Subcutaneous abdominal adipose tissue (tissue), 5 donors: ENCODE results near the gene GOLGA3.

Experiments used
- H3K27ac ChIP-seq: one replicate; pipeline ENCODE4 v1.7.0; 2013; ENCODE audit warnings: low read depth, mild to moderate bottlenecking, inconsistent platforms, low read length, moderate library complexity
- H3K27me3 ChIP-seq, 5 donors: one replicate each; pipeline ENCODE4 v1.7.0; 2013; ENCODE audit warnings: low read length in 5 of 5, inconsistent platforms in 1 of 5; ENCODE audit not compliant: control insufficient read depth in 5 of 5, insufficient read depth in 4 of 5
- H3K36me3 ChIP-seq, 5 donors: one replicate each; pipeline ENCODE4 v1.7.0; 2013; ENCODE audit warnings: low read length in 5 of 5; ENCODE audit not compliant: control insufficient read depth in 5 of 5, insufficient read depth in 5 of 5
- H3K4me1 ChIP-seq, 5 donors: one replicate each; pipeline ENCODE4 v1.7.0; 2013; ENCODE audit warnings: low read length in 5 of 5, mild to moderate bottlenecking in 3 of 5, moderate library complexity in 1 of 5; ENCODE audit not compliant: control insufficient read depth in 5 of 5, insufficient read depth in 5 of 5
- H3K4me3 ChIP-seq, 5 donors: one replicate each; pipeline ENCODE4 v1.7.0; 2013; ENCODE audit warnings: low read length in 5 of 5, low read depth in 1 of 5
- H3K9ac ChIP-seq, 5 donors: one replicate each; pipeline ENCODE4 v1.7.0; 2013; ENCODE audit warnings: low read length in 5 of 5, mild to moderate bottlenecking in 4 of 5, moderate library complexity in 3 of 5
- H3K9me3 ChIP-seq, 5 donors: one replicate each; pipeline ENCODE4 v1.7.0; 2013; ENCODE audit warnings: low read length in 5 of 5; ENCODE audit not compliant: control insufficient read depth in 5 of 5
- donor health status: healthy.
- donor health status: healthy.
- donor health status: healthy.
- donor health status: healthy.
- donor health status: healthy.

GOLGA3 gene

GRCh38 chr12:132728502-132728901, 100.2 kb downstream of the GOLGA3 start:
- Histone ChIP-seq H3K9me3 (no peaks in the 10 kb centered on the region), H3K4me1 (peaks cover 0 to 3% (median 0%) of the 10 kb centered on the region in 5 donors), H3K4me3 (no peak overlapping the region), H3K36me3 (peaks cover 4 to 93% (median 91%) of the 10 kb centered on the region in 5 donors), H3K27me3 (no peaks in the 10 kb centered on the region), H3K27ac (no peak overlapping the region), H3K9ac (no peak overlapping the region)

GRCh38 chr12:132727091-132727794, 101.4 kb downstream of the GOLGA3 start:
- H3K9me3 ChIP-seq: no peaks in the 10 kb centered on the region
- peaks cover 4 to 92% (median 85%) of the 10 kb centered on the region in 5 donors for H3K36me3 ChIP-seq
- no peaks in the 10 kb centered on the region for H3K27me3 ChIP-seq
- H3K9ac ChIP-seq: no peak overlapping the region
- no peak overlapping the region for H3K27ac ChIP-seq
- H3K4me1 ChIP-seq: peaks cover 0 to 3% (median 0%) of the 10 kb centered on the region in 5 donors
- no peak overlapping the region for H3K4me3 ChIP-seq

- no peak overlapping the region for H3K4me3 ChIP-seq
- peaks cover 3 to 87% (median 78%) of the 10 kb centered on the region in 5 donors for H3K36me3 ChIP-seq
- no peak overlapping the region for H3K9ac ChIP-seq
- H3K27ac ChIP-seq: no peak overlapping the region
- no peaks in the 10 kb centered on the region for H3K9me3 ChIP-seq
- H3K4me1 ChIP-seq: no peaks in the 10 kb centered on the region
- H3K27me3 ChIP-seq: no peaks in the 10 kb centered on the region
Measured at GRCh38 chr12:132726386-132726785, 102.3 kb downstream of the GOLGA3 start.

DNA sequence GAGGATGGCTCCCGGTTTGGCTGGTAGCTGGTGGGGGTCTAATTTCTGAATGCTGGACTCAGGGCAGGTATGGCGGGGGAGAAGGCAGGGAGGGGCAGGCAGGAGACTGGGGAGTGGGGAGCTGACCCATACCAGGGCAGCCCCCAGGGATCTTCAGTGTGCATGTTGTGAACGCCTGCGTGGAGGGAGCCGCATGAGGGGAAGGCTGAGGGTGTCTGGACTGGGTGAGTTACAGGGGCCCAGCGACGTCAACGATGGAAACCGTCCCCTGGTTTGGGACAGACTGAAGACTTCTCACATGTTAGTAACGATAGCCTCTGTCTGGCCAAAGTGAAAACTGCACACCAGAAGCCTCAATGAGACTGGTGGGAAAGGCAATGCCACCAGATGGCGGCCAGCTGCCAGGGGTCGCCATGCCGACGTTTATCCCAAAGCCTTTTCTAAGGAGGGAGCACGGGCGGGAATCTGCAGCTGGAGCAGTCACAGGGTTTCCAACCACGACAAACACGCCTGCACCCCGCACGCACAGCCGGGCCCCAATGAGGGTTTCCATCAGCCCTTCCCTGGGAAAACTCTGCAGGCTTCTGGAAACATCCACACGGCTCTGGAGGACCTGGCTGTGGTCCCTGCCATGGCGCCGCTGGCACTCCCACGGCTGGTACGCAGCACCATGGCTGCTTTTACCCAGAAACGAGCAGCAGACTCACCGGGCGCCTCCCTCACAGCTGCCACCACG, 104.0 kb downstream of the GOLGA3 start:
- no peak overlapping the region for H3K9ac ChIP-seq
- no peak overlapping the region for H3K4me3 ChIP-seq
- no peaks in the 10 kb centered on the region for H3K9me3 ChIP-seq
- H3K27me3 ChIP-seq: no peaks in the 10 kb centered on the region
- no peaks in the 10 kb centered on the region for H3K4me1 ChIP-seq
- H3K36me3 ChIP-seq: peaks cover 0 to 85% (median 75%) of the 10 kb centered on the region in 5 donors
- no peak overlapping the region for H3K27ac ChIP-seq

GRCh38 chr12:132723764-132724140, 104.9 kb downstream of the GOLGA3 start:
- no peak overlapping the region for H3K27ac ChIP-seq
- no peaks in the 10 kb centered on the region for H3K4me1 ChIP-seq
- H3K27me3 ChIP-seq: no peaks in the 10 kb centered on the region
- H3K36me3 ChIP-seq: peaks cover 0 to 90% (median 80%) of the 10 kb centered on the region in 5 donors
- H3K4me3 ChIP-seq: no peak overlapping the region
- H3K9ac ChIP-seq: no peak overlapping the region
- H3K9me3 ChIP-seq: no peaks in the 10 kb centered on the region

- Histone ChIP-seq H3K27me3 (no peaks in the 10 kb centered on the region), H3K27ac (no peak overlapping the region), H3K9ac (no peak overlapping the region), H3K36me3 (peaks cover 0 to 88% (median 77%) of the 10 kb centered on the region in 5 donors), H3K9me3 (no peaks in the 10 kb centered on the region), H3K4me3 (no peak overlapping the region), H3K4me1 (no peaks in the 10 kb centered on the region)
Measured at GRCh38 chr12:132723015-132723763, 105.5 kb downstream of the GOLGA3 start.

DNA sequence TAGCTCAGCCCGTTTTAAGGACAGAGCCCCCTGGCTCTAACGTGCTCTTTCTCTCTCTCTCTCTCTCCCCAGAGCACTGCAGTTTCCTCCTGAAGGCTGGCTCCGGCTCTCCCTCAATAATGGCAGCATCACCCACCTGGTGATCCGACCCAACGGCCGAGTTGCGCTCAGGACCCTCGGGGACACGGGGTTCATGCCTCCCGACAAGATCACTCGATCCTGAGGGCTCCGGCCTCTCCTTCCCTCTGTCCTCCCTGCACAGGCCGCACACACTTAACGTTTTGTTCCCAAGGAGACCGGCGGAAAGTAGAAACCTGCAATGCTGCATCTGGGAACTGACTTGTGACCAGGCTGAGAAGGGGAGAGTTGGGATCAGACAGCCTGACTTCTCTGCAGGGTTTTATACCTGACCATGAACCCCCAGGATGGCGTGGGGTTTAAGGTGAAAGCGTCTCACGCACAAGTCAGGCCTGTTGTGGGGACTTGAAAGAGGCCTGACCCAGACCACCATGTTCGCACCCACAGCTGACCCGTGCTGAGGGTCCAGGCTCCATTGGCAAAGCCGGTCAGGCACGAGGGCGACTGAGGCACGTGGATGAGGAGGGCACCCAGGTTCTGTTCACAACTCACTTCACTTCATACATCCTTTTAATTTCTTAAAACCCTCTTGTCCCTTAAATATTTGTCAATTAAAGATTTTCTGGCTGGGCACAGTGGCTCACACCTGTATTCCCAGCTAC, 107.9 kb downstream of the GOLGA3 start:
- H3K9me3 ChIP-seq: no peaks in the 10 kb centered on the region
- no peaks in the 10 kb centered on the region for H3K4me1 ChIP-seq
- H3K9ac ChIP-seq: no peak overlapping the region
- H3K27ac ChIP-seq: no peak overlapping the region
- peaks cover 0 to 81% (median 73%) of the 10 kb centered on the region in 5 donors for H3K36me3 ChIP-seq
- no peaks in the 10 kb centered on the region for H3K27me3 ChIP-seq
- H3K4me3 ChIP-seq: no peak overlapping the region

DNA sequence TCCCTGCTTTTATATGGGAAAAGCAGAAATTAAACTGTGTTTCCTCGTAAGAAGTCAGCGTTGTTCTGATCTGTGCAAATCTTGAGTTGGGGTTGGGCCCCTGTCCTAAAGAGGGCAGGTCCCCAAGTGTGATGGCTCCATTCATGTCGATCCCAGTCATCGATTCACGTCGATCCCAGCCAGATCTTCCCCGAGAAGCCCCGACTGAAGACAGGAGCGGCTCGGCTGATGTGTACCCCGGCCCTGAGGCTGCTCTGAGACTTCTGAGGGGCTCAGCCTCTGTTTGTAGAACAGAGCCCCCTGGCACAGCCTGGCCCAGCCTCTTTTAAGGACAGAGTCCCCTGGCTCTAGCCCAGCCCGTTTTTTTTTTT, 108.7 kb downstream of the GOLGA3 start:
- H3K9ac ChIP-seq: no peak overlapping the region
- H3K9me3 ChIP-seq: no peaks in the 10 kb centered on the region
- H3K4me1 ChIP-seq: no peaks in the 10 kb centered on the region
- H3K27ac ChIP-seq: no peak overlapping the region
- no peak overlapping the region for H3K4me3 ChIP-seq
- no peaks in the 10 kb centered on the region for H3K27me3 ChIP-seq
- peaks cover 0 to 76% (median 68%) of the 10 kb centered on the region in 5 donors for H3K36me3 ChIP-seq

DNA sequence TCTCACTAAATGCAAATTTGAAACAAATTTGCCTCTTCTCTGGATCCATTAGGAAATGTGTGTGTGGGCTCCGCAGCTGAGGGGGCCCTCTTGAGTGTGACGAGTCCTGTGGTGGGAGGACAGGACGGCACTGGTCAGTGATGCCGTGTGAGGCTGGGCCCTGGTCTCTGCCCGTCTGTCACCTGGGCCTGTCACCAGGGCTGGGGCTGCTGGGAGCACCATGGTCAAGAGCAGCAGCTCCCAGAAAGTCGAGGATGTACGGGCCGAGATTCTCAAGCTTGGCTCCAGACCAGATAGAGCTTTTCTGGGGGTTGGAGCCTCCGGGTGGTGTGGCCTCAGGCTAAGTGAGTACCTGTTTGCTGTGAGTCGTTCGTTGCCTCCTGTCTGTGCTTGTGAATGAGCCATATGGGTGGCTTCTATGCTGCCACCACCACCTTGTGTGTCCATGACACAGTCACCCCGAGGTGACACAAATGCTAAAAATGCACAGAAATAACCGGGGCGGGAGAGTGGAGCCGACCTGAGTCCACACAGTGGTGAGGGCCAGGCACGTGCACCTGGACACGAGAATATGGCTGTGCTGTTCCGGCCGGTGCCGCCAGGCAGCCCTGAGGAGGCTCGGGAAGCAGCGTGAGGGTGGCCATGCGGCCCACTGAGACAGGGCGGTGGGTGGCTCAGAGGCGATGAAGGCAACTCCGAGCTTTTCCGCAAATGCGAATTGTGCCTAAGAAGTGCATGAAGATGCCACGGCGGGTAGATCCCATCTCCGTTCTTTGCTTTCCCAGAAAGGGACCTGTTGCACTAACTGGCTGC, 109.3 kb downstream of the GOLGA3 start:
- Histone ChIP-seq H3K36me3 (peaks cover 0 to 75% (median 66%) of the 10 kb centered on the region in 5 donors), H3K9me3 (no peaks in the 10 kb centered on the region), H3K4me3 (no peak overlapping the region), H3K27me3 (no peaks in the 10 kb centered on the region), H3K4me1 (no peaks in the 10 kb centered on the region), H3K27ac (no peak overlapping the region), H3K9ac (no peak overlapping the region)
